HG02642 (cell line): ENCODE results near the gene AMFR.

Source experiments
- ATAC-seq: cut with Tn5 transposase; IDR thresholded peaks from one replicate; pipeline ENCODE4 v1.9.1; 2021; ENCODE audit warnings: mild to moderate bottlenecking; ENCODE audit not compliant: unreplicated experiment, poor library complexity

AMFR gene

DNA sequence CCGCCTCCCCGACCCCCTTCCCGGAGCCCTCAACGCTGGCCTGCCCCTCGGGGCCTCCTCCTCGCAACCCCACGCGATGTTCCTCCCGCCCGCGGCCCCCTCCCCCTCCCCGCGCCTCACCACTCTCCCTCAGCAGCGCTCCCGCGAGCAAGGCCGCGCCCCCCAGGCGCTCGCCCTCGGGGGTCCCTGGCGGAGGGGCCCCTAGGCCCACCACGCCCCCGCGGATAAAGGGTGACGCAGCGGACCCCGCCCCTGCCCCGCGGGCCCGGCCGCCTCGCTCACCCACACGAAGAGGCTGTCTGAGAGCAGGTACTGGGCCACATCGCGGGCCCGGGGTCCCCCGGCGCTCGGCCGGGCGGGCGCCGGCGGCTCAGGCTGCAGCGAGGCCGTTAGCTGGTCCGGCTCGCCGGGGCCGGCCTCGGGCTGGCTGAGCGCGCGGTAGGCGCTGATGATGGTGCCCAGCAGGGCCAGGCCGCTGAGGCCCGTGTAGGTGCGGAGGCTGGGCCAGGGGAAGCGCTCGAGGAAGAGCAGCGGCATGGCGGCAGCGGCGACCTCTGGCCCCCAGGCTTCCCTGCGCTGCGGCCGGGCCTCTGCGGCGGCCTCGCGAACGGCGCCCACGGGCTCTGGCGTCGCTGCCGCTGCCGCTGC is 430 bp downstream of the AMFR start:
- ATAC-seq: peak; percentile 43

DNA sequence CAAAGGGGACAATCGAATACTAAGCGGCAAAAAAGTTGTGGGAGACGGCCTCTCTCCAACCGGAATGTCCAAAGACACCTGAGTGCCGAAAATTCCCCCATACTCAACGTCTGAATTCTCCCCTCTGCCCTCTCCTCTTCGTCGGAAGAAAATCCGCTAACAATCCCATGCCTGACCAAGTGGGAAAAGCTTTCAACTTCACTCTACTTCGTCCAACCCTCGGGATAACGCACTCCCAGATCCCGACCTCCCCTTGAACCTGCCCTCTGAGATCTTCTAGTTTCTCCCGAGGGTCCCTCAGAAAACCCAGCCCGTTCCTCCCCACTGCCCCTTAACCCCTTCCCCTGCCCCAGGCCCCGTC is 961 bp downstream of the AMFR start:
- ATAC-seq: no peak

DNA sequence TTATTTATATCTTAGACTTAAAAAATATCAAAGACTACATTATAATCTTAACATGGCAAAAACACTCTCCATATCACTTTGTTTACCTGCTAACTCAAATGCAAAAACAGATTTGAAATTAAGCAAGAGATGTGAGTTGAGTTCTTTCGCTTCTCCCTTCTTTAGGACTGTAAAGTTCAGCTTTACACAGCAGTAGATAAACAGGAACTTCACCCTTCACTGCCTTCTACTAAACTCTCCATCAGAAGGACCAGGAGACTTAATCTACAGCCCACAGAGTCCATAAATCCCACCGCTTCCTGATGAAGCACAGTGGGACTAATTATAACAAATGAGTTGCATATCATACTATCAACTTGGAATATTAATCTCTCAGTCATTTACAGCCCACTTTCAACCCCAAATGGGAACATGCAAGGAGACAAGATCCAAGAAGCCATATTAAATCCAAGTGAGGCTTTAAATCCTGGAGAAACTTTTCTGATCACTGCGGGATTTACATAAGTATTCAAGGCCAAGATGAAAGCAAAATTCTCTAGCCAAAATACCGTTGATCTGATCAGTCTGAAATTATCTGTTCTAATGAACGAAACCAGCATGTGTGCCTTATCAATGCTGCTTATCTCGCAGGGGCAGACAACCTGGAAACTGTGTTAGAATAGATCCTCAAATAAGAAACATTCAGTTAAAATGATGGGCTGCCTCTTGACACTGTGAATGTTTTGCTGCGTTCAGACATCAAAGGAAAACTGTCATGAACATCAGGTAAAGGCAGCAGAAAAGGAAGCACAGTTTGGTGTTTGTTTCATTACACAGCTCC is 1.6 kb downstream of the AMFR start:
- no peak for ATAC-seq

DNA sequence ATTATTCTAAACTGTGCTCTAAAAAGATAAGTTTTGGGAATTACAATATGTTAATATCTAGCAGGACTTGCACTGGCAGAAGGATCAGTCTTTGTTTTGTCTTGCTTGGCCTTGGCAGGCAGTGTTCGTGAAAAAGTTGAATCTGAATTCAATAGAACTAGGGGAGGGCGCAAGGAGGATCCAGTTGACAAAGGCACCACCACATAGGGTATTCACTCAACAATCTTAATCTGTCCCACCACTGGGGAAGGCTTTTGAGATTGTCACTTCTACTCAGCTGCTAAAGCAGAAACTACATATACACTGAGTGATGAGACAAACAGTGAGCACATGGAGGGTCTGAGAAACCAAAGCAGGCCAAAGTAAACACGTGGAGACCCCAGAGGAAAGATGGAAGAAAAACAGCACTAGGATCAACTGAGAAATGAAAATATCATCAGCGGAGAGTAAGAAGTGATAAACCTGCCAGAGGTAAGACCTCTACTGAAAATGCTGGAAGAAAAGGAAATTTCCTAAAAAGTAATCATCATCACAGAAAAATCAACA is 2.4 kb downstream of the AMFR start:
- no peak for ATAC-seq

DNA sequence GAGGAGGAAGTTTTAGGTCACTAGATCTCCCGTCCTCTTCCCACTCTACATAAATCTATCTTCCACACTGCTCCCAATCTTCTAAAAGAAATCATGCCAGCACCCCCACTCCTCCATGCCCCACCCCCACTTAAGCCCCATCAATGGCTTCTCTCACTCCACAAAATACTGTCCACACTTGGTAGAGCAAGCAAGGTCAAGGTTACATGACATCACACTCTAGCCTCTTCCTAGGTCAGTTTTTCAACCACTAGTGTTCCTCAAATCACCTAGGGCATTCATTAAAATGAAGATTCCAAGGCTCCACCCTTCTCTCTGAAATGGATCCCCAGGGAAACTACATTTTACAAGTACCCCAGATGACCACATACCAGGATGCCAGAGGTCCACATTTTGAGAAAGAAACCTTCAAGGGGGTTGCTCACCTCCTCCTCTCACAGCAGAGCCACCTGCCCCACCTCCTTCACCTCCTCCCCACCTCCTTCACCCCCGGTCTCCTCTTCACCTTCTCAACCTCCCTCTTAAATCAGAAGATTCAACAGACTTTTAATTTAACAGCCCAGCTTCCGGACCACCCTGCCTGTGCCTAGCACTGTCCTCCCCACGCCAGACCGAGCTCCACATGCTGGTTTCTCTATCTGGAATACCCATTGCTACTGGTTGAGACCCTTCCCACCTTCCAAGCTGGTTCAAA is 3.2 kb downstream of the AMFR start:
- ATAC-seq: no peak

DNA sequence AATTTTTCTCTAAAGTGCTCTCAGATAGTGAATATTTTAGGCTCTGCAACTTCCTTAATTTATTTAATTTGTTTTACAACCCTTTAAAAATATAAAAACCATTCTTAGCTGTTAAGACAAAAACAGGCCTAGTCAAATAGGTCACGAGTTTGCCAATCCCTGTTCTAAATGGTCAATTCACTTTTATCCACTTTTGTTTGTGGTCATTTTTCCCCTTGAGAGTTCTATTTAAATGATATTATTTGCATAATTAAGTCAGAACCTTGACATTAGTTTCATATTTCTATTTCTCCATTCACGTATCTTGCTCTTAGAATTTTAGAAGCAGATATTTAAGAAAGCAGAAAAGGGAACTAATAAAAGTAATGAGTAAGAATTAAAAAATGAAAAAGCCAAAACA is 4.0 kb downstream of the AMFR start:
- ATAC-seq: no peak

DNA sequence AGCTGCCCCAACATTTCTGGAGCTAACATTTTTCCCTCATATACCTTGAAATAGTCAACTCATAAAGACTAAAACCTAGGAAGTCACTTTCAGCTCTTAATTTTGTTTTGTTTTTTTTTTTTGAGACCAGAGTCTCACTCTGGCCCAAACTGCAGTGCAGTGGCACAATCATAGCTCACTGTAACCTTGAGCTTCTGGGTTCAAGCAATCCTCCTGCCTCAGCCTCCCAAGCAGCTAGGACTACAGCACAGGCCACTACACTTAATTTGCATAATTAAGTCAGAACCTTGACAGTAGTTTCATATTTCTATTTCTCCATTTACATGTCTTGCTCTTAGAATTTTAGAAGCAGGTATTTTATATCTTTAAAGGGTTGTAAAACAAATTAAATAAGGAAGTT is 4.7 kb downstream of the AMFR start:
- no peak for ATAC-seq

DNA sequence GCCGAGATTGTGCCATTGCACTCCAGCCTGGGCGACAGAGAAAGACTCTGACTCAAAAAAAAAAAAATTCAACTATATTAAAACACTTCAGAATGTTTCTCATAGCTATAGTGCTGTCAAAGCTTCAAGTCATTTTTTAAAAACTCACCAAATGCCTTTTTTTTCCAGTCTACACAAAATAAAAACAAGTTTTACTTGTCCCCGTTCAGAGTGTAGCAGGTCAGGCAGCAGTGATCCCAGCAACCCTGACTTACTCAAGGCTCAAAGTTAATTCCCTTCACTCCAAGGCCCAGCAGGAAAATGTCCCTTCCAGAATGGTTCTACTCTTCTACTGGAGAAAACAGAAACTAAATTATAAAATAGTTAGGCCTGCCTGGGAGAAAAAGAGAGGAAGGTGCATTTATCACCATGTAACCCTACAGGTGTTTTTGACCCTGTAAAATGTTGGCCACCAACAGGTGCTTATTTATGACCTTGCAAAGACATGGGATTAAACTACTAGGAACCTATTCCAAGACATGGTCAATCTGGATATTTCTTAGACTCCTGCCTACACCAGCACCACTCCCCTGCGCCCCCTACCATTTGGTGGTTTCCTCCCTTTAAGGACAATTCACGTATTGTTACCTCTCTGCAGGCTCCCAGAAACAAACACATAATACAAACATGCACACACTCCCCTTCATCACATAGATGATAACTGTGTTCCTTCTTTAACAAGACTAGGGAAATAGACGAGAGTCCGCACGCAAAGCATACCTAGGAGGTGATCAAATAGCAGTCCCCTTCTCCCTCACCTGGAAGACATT is 5.4 kb downstream of the AMFR start:
- no peak for ATAC-seq

DNA sequence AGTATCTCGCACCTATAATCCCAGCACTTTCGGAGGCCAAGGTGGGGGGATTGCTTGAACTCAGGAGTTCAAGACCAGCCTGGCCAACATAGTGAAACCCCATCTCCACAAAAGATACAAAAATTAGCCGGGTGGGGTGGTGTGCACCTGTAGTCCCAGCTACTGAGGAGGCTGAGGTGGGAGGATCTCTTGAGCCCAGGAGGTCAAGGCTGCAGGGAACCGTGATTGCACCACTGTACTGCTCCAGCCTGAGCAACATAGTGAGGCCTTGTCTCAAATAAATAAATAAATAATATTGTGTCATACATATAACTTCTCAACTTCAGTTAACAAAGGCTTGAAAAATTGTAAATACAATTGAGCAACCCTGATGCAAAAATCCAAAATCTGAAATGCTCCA is 8.2 kb downstream of the AMFR start:
- ATAC-seq: no peak

DNA sequence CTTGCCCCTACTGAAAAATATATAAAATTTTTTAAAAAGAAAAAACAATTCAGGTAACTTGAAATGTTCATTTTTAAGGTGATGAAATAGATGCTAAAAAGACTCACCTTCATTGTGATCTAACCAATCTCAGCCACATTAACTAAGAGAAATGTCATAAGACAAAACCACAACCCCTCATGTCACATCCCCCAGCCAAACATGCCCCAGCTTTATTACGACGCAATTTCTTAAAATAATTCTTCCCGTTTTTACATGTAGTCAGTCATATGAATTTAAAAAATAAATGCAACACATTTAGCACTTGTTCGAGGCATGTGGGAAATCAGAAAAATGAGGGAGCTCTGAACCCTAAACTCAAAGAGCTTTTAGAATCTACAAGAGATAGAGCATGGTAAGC is 9.5 kb downstream of the AMFR start:
- ATAC-seq: no peak

DNA sequence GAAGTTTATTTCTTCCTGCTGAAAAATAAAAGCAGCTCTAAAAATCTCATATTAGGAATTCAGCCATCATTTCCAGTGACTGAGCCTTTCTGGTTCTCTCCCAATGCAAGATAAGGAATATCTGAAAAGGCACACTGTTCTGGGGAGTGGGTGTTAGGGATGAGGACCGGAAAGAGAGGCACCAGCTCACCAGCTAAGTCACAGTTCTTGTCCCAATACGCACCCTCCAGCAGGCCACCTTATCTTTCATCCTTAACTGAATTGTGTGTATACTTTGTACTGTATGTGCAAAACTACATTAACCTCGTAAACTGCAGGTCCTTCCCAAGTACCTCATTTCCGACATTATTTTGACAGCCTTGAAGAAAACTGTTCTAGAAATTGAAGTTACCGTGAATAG is 11.0 kb downstream of the AMFR start:
- no peak for ATAC-seq

DNA sequence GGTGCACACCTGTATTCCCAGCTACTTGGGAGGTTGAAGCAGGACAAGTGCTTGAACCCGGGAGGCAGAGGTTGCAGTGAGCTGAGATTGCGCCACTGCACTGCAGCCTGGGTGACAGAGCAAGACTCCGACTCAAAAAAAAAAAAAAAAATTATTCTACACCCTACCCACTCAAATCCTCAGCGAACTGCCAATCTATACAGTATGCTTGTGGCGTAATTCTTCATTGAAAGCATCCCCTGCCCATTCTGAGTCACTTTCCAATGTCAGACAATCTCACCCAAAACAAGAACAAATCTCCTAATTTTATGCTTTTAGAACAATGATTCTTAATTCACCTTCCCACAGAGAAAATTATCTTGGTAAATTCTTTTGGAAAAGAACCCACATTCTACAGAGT is 12.0 kb downstream of the AMFR start:
- no peak for ATAC-seq

DNA sequence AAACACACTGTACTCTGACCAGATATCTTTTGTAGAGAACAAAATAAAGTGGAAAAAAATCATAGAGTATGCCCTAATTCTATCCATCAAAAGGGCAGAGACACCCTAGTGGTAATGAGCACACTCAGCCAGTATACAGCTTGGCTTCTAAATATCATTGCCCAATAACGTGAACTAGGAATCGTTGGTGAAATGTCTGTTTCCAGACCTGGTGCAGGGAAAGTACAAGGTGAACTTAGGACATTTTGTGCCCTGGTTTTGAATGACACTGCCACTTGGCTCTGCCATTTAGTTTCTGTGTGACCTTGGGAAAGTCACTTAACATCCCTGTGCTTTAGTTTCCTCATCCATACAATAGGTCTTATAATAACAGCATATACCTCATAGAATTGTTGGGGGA is 13.7 kb downstream of the AMFR start:
- no peak for ATAC-seq

DNA sequence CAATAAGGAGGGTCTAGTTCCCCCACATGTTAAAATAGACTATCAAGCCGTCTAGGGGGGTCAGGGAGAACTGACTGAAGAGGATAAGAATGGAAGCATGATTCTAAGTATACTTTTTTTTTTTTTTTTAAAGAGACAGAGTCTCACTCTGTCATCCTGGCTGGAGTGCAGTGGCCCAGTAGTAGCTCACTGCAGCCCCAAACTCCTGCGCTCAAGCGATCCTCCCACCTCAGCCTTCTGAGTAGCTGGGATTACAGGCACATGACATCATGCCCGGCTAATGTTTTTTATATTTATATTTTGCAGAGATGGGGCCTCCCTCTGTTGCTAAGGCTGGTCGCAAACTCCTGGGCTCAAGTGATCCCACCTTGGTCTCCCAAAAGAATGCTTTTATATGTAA is 14.2 kb downstream of the AMFR start:
- ATAC-seq: no peak

DNA sequence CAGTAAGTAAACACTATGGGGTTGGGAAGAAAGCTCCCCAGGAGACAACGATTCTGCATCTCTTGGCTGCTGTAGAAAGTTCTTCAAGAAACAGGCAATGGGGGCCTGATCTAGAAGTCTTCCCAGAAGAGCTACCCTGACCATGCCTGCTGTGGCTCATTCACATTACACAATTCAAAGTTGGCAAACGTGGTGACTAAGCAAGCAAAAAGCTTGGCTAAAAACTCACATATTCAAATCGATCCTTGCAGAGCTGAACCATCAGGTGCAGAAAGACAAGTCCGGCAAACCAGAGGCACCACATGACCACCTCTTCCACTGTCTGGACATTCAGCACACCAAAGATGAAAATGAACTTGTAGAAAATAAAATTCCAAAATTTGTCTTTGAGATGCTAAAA is 16.1 kb downstream of the AMFR start:
- ATAC-seq: no peak

DNA sequence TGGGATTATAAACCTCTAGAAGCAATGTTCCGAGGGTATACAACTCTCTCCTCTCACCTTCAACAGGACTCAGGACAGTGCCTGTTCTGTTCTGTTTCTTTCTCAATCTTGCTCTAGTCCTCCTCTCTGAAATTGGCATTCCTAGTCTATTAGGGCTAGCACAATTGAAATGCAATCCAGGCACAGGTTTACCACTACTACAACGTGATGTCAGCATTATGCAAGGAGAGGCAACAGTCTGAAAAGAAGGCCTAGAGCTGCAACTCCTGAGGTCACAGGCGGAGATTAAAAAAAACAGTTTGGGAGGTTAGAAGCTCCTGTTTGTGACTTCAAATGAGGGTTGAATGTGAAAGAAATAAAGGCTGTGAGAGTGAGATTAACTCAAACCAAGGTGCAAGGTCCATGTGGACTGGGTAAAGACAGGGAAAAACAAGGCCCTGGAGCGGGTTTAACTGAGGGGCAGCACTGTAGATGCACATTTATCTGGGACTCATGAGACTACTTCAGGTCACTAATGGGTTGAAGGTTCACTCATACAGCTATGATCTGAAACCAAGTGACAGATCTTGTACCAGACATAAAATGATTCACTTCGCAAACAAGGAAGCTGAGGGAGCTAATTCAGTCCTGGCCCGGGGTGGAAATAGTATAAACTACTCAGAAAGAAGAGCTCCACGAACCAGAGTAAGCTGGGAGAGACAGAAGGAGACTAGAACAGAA is 16.8 kb downstream of the AMFR start:
- ATAC-seq: no peak

DNA sequence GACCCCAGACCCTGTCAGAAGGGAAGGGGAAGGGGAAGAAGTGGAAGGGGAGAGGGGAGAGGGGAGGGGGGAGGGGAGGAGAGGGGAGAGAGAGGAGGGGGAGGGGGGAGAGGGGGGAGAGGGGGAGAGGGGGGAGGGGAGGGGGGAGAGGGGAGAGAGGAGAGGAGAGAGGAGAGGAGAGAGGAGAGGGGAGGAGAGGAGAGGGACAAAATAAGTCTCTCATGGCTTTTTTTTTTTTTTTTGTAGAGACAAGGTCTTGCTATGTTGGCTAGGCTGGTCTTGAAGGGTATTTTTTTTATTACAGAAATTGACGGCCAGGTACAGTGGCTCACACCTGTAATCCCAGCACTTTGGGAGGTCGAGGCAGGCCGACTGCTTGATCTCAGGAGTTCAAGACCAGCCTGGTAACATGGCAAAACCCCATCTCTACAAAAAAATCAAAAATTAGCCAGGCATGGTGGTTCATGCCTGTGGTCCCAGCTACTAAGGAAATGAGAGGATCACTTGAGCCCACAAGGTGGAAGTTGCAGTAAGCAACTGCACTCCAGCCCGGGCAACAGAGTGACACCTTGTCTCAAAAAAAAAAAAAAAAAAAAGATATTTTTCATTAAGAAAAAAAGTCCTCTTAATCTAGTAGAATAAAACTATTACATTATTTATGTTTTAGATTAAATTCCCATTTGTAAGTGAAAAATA is 19.2 kb downstream of the AMFR start:
- ATAC-seq: no peak

DNA sequence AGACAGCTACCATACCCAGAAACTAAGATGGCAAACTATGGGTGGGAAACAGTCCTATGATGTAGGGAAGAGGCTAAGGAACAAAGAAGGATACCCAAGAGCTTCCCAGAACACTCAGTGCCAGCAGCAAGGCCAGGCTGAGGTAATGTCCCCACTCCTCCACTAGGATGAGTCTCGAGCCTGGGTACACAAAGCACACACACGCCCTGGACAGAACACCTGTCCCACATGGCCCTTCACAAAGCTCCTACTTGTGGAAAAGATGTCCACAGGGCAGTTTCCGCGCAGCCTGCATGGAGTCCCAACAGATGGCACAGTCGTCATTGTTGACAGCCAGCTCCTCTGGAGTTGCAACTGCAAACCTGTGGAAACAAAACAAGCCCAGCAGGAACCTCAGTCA is 23.9 kb downstream of the AMFR start:
- peak; percentile 63 for ATAC-seq

DNA sequence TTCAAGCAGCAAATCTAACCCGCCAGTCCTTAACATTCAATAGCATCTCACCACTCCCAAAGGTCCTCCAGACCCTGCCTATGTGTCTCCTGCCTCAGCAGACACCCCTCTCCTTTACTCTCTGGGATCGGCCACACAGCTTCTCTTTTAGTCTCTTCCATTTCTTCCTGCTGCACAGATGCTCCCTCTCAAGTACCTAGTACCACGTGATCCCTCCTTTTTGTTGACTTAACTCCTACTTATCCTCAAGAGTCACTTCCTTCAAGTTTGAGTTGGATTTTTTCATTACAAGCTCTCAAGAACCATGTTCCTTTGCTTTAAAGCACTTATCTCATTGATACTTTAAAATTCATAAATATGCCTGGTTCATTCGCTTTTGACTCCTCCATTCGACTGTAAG is 24.9 kb downstream of the AMFR start:
- ATAC-seq: no peak
